ENCODE measurements around the gene ITGA7.

GRCh38 chr12:55694651-55695050 lies 13.1 kb downstream of the ITGA7 start:
- no peak for TF ChIP-seq CTCF (IDR thresholded peaks at IDR 0.05; ENCODE audit: low read depth, low read length)
- no peak for TF ChIP-seq POLR2A (IDR thresholded peaks at IDR 0.05; ENCODE audit: extremely low read depth, insufficient read length)
- TF ChIP-seq, protein P1, sequence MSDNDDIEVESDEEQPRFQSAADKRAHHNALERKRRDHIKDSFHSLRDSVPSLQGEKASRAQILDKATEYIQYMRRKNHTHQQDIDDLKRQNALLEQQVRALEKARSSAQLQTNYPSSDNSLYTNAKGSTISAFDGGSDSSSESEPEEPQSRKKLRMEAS (IDR thresholded peaks at IDR 0.05; ENCODE audit: low read depth, low read length): no peak
